Testis (tissue), 3 donors: Measurements from ENCODE around the gene TRAT1. TPM values are rescaled to one million over a fixed set of nuclear protein-coding genes. Genes with fewer than 3 reads are reported as not detected.

Source experiments
- DNase-seq: peaks from one replicate; pipeline ENCODE4 v3.0.0-alpha.2; 2019
- H3K27ac ChIP-seq, 2 donors: fragments of 200-600 bp; sonication (generic); one replicate each; pipeline ENCODE4 v1.5.1; 2019
- H3K27me3 ChIP-seq: fragments of 200-600 bp; sonication (generic); one replicate; pipeline ENCODE4 v1.5.1; 2019
- H3K36me3 ChIP-seq: fragments of 200-600 bp; sonication (generic); one replicate; pipeline ENCODE4 v1.5.1; 2017; ENCODE audit warnings: low read depth; ENCODE audit errors: missing control alignments
- H3K4me1 ChIP-seq: fragments of 200-600 bp; sonication (generic); one replicate; pipeline ENCODE4 v1.5.1; 2019
- H3K4me3 ChIP-seq, 2 donors: fragments of 200-600 bp; sonication (generic); one replicate each; pipeline ENCODE4 v1.5.1; 2017 to 2019
- H3K9me3 ChIP-seq: fragments of 200-600 bp; sonication (generic); one replicate; pipeline ENCODE4 v1.5.1; 2017
- POLR2A ChIP-seq: fragments of 450-650 bp; IDR thresholded peaks from one replicate; pipeline ENCODE4 v1.6.1; 2017; ENCODE audit warnings: antibody characterized with exemption, mild to moderate bottlenecking, moderate library complexity
- WGBS, 2 donors: methylation state at CpG; one replicate each; pipeline ENCODE4 v1.1.5; 2018; 5-methylcytosine and 5-hydroxymethylcytosine counted together
- intact Hi-C: fragments of 100-400 bp; cut with DNase I; formaldehyde crosslinking; loops from one replicate; pipeline ENCODE4 v1.15.1; 2023; ENCODE audit warnings: low total_unique reads
- polyA plus RNA-seq: library from polyadenylated mRNA; stranded (reverse); fragments of 350-450 nt; fragmentation: Illumina TruSeq; extraction: RNeasy Lipid Tissue Mini Kit (QIAGEN cat#74804); gene quantifications from one replicate; pipeline ENCODE4 v1.2.3, GENCODE V29; 2014; ENCODE audit warnings: low read depth, low replicate concordance; ENCODE audit not compliant: insufficient read depth
- total RNA-seq, 2 donors: library from RNA; depleted of rRNA; stranded (reverse); fragments of >200 nt; gene quantifications; one replicate each; pipeline ENCODE4 v1.2.3, GENCODE V29; 2016
- TF ChIP-seq, protein P1 (sequence below), 3 experiments: fragments of 450-650 bp in 2 of 3; fragments of 200-600 bp in 1 of 3; sonication (generic) in 1 of 3; IDR thresholded peaks; one replicate each; pipeline ENCODE4 v1.5.1; 2016 to 2019; ENCODE audit warnings: antibody characterized with exemption in 3 of 3, mild to moderate bottlenecking in 2 of 3, moderate library complexity in 1 of 3

TRAT1 gene
- total and polyA plus RNA-seq, 3 donors from 2014 or later, result 0.25 to 0.84 TPM; not detected in 1

DNA sequence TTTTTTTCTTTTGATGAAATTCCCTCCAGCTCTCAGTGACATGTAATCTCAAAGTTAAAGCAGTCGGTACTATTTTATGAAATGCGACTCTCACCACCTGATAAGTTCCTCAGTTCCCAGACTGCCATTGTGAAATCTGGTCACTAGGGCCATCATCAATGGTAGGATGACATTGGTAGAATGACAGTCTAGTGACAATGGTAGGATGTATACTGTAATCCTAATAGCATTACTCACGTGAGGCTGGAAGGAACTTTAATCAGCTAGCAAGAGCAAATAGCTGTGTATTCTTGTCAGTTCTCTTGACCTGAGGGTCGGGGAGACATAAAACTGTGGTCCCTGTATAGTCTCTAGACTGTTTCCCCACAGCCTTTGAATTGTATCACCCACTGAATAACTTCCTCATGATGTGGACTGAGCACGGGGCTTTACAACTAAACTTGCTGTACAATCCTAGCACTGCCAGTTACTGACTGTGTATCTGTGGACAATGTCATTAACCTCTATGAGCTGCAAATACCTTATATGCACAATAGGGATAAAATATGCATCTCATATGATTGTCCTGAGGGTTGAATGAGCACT lies 23.2 kb downstream of the TRAT1 start:
- no peaks in the 10 kb centered on the region for H3K27me3 ChIP-seq
- no peak overlapping the region for H3K27ac ChIP-seq
- no peak overlapping the region for H3K4me3 ChIP-seq
- no peaks in the 10 kb centered on the region for H3K4me1 ChIP-seq
- no peak for DNase-seq
- intact Hi-C loops, result no loop called here
- 77 to 81% methylated on average over 5 of the region's 5 CpGs for WGBS, 2 donors
- H3K9me3 ChIP-seq, result no peaks in the 10 kb centered on the region
- no peaks in the 10 kb centered on the region for H3K36me3 ChIP-seq
- TF ChIP-seq POLR2A, result no peak
- TF ChIP-seq, protein P1, sequence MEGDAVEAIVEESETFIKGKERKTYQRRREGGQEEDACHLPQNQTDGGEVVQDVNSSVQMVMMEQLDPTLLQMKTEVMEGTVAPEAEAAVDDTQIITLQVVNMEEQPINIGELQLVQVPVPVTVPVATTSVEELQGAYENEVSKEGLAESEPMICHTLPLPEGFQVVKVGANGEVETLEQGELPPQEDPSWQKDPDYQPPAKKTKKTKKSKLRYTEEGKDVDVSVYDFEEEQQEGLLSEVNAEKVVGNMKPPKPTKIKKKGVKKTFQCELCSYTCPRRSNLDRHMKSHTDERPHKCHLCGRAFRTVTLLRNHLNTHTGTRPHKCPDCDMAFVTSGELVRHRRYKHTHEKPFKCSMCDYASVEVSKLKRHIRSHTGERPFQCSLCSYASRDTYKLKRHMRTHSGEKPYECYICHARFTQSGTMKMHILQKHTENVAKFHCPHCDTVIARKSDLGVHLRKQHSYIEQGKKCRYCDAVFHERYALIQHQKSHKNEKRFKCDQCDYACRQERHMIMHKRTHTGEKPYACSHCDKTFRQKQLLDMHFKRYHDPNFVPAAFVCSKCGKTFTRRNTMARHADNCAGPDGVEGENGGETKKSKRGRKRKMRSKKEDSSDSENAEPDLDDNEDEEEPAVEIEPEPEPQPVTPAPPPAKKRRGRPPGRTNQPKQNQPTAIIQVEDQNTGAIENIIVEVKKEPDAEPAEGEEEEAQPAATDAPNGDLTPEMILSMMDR (IDR thresholded peaks at IDR 0.05), result no peak

DNA sequence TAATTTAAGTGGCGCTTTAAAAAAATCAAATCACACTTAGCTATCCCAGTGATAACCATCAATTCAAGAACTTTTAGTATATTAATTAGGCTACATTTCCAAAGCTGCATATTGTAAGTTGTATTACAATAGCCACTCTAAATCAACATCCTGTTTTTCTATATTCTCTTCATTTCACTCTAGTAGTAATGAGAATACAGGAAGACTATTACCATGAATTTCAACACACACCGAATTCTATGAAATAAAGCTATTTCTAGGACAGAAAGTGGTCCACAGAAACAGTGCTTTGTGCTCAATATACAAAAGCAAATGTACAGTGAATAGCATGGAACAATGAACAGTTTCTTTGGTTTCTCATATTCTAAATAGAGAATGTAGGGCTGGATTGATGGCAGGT lies 24.6 kb downstream of the TRAT1 start:
- WGBS, 2 donors, result 83 to 87% methylated on average over 2 of the region's 2 CpGs
- H3K9me3 ChIP-seq, result no peaks in the 10 kb centered on the region
- DNase-seq, result no peak
- no peaks in the 10 kb centered on the region for H3K27me3 ChIP-seq
- H3K4me3 ChIP-seq, result no peak overlapping the region
- H3K4me1 ChIP-seq, result no peaks in the 10 kb centered on the region
- no peaks in the 10 kb centered on the region for H3K36me3 ChIP-seq
- no peak for TF ChIP-seq POLR2A
- TF ChIP-seq, protein P1 (IDR thresholded peaks at IDR 0.05), result no peak
- H3K27ac ChIP-seq, result no peak overlapping the region
- intact Hi-C loops, result no loop called here

DNA sequence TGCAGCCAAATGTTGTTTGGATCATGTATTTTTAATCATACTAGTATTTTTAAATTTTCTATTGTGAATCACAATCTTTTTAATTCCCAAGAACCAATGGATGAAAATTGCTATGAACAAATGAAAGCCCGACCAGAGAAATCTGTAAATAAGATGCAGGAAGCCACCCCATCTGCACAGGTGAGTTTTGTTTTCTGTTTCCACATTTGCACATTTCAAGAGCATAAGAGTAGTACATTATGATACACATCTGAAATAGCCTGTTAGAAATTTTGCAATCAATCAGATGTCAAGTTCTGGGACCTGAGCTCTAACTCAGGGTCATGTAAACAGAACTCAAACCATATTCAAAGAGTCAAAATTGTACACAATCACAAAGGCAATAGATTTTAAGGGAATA lies 26.5 kb downstream of the TRAT1 start:
- DNase-seq, result no peak
- H3K4me3 ChIP-seq, result no peak overlapping the region
- no peaks in the 10 kb centered on the region for H3K36me3 ChIP-seq
- no peaks in the 10 kb centered on the region for H3K9me3 ChIP-seq
- intact Hi-C loops, result no loop called here
- TF ChIP-seq, protein P1 (IDR thresholded peaks at IDR 0.05), result no peak
- no peak for TF ChIP-seq POLR2A
- 81 to 91% methylated on average over 1 of the region's 1 CpG for WGBS, 2 donors
- no peak overlapping the region for H3K27ac ChIP-seq
- H3K27me3 ChIP-seq, result no peaks in the 10 kb centered on the region
- no peaks in the 10 kb centered on the region for H3K4me1 ChIP-seq

DNA sequence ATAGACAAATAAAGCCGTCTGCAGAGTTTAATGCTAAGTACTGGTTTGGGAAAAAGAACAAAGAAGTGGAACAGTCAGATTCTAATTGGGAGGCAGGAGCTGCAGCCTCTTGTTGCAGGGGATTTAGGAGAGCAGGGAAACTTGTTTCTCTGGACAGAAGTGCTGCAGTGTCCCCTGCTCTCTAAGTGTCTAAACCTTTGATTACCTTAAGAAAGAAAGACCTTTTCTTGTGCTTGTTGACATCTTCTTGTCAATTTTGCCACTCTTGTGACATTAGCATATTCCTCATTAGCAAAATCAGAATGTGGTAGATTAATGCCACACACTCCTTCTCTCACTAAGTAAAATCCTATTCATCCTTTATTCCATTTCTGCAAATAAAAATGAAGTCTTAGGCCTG lies 38.8 kb downstream of the TRAT1 start:
- no peaks in the 10 kb centered on the region for H3K4me1 ChIP-seq
- no peak for TF ChIP-seq POLR2A
- TF ChIP-seq, protein P1 (IDR thresholded peaks at IDR 0.05), result no peak
- no peak for DNase-seq
- intact Hi-C loops, result no loop called here
- no peaks in the 10 kb centered on the region for H3K9me3 ChIP-seq
- H3K27me3 ChIP-seq, result no peaks in the 10 kb centered on the region
- H3K36me3 ChIP-seq, result no peaks in the 10 kb centered on the region
- no peak overlapping the region for H3K27ac ChIP-seq
- H3K4me3 ChIP-seq, result no peak overlapping the region
- 48 to 49% methylated on average over 1 of the region's 1 CpG for WGBS, 2 donors
